Vagina (tissue), 2 donors: Measurements from ENCODE around the gene MEP1A.
"Not testable (repeated sequence)": the region's sequence is repeated elsewhere in the genome, so short reads cannot be mapped to it uniquely, and the experiment has no call there.

Source experiments
- CTCF ChIP-seq, 3 experiments: fragments of 450-650 bp in 2 of 3; fragments of 200-600 bp in 1 of 3; sonication (generic) in 1 of 3; IDR thresholded peaks; one replicate each; pipeline ENCODE4 v1.5.1; 2017 to 2019; ENCODE audit warnings: antibody characterized with exemption in 3 of 3, mild to moderate bottlenecking in 2 of 3, moderate library complexity in 2 of 3
- POLR2A ChIP-seq, 2 donors: fragments of 450-650 bp; IDR thresholded peaks; one replicate each; pipeline ENCODE4 v1.6.1; 2017; ENCODE audit warnings: antibody characterized with exemption in 2 of 2, mild to moderate bottlenecking in 2 of 2, moderate library complexity in 2 of 2
- POLR2AphosphoS5 ChIP-seq, 2 donors: sonication (generic); formaldehyde crosslinking; IDR thresholded peaks; one replicate each; pipeline ENCODE4 v1.9.0; 2017; ENCODE audit warnings: antibody characterized with exemption in 2 of 2, mild to moderate bottlenecking in 2 of 2, low read depth in 1 of 2; ENCODE audit not compliant: insufficient read depth in 1 of 2

- not testable (repeated sequence) for TF ChIP-seq CTCF (IDR thresholded peaks at IDR 0.05); POLR2A (IDR thresholded peaks at IDR 0.05); POLR2AphosphoS5 (IDR thresholded peaks at IDR 0.05; ENCODE audit: insufficient read depth in 1 of 2, low read depth in 1 of 2)
These were observed 28.9 kb upstream of the MEP1A start for GRCh38 chr6:46764280-46764679.
